Left ventricle myocardium inferior (tissue), 1 donor: ENCODE data around the gene SOCS7. TPM values are rescaled to one million over a fixed set of nuclear protein-coding genes. Genes with fewer than 3 reads are reported as not detected.
A peak's percentile ranks its signal among the peaks of the same experiment; 100 is the strongest.

Experiments used
- DNase-seq: peaks from one replicate; pipeline ENCODE4 v3.0.0-alpha.2; 2020
- H3K27ac ChIP-seq: fragments of 200-600 bp; replicated peaks from 2 replicates; pipeline ENCODE4 v1.8.0; 2021
- H3K27me3 ChIP-seq: fragments of 200-600 bp; 2 replicates; pipeline ENCODE4 v1.8.0; 2021; ENCODE audit warnings: low read depth
- H3K36me3 ChIP-seq: fragments of 200-600 bp; 2 replicates; pipeline ENCODE4 v1.8.0; 2021
- H3K4me1 ChIP-seq: fragments of 200-600 bp; 2 replicates; pipeline ENCODE4 v1.8.0; 2021
- H3K4me3 ChIP-seq: fragments of 200-600 bp; 2 replicates; pipeline ENCODE4 v1.8.0; 2021; ENCODE audit warnings: mild to moderate bottlenecking, moderate library complexity
- H3K9me3 ChIP-seq: fragments of 200-600 bp; replicated peaks from 2 replicates; pipeline ENCODE4 v1.8.0; 2021
- intact Hi-C: fragments of 100-400 bp; cut with micrococcal nuclease; formaldehyde crosslinking; loops from one replicate; pipeline ENCODE4 v1.11.0; 2022
- total RNA-seq: library from RNA; stranded (reverse); fragmentation: NEBNext Ultra II Directional; extraction: Animal tissue kit (Norgen Biotek cat#: 25700); gene quantifications from one replicate; pipeline ENCODE4 v1.2.1, GENCODE V29; 2021
- TF ChIP-seq, protein P1 (sequence below): fragments of 200-600 bp; IDR thresholded peaks from 2 replicates; pipeline ENCODE4 v1.8.0; 2021; ENCODE audit warnings: antibody characterized with exemption, mild to moderate bottlenecking, borderline replicate concordance
- donor health status: DM: no; HTN: yes; CAD: no; lungs with severe emphysema.

The SOCS7 gene
- total RNA-seq, 1 donor from 2014 or later = 13.2 TPM

DNA sequence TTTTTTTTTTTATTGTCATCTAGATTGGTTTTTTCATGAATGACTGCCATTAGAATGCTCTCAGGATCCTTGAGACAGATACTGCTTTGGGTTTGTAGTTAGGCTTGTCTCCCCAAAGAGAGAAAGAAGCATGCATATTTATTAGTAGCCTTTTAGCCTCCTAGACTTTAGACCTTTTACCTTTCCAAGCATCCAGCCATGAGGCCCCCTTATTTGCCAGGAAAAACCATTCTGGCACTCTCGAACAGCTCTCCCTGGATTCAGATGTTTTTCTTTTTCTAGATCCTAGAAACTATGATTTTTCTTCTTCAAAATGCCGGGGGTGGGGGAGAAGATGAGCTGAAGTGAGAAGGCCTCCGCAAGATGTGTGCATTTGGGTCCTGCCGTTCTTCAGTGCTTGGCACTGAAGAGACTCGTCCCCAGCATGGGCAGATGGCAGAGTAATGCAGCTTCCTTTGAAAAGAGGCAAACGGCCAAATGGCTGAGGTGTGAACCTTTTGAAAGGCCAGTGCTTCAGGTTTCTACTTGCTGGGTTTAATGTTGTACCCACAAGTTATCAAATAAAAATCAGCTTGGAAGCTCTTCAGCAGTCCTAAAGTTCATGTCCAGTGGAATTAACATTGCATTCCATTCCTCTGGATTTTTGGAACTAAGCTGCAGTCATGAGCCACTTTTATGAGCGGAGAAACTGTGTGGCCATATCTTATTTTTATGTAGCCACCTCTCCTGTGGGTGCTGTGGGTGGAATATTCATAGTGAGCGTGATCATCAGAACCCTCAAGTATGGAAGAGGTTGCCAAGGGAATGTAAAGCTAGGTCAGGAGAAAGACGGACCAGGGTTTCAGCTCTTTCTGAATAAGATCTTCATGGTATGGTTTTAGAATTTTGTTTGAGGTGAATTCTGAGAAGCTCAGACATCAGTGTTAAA, 7.2 kb downstream of the SOCS7 start:
- intact Hi-C loops = no loop called here
- H3K27me3 ChIP-seq = no peaks in the 10 kb centered on the region
- TF ChIP-seq, protein P1, sequence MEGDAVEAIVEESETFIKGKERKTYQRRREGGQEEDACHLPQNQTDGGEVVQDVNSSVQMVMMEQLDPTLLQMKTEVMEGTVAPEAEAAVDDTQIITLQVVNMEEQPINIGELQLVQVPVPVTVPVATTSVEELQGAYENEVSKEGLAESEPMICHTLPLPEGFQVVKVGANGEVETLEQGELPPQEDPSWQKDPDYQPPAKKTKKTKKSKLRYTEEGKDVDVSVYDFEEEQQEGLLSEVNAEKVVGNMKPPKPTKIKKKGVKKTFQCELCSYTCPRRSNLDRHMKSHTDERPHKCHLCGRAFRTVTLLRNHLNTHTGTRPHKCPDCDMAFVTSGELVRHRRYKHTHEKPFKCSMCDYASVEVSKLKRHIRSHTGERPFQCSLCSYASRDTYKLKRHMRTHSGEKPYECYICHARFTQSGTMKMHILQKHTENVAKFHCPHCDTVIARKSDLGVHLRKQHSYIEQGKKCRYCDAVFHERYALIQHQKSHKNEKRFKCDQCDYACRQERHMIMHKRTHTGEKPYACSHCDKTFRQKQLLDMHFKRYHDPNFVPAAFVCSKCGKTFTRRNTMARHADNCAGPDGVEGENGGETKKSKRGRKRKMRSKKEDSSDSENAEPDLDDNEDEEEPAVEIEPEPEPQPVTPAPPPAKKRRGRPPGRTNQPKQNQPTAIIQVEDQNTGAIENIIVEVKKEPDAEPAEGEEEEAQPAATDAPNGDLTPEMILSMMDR = no peak
- peaks cover 14% of the 10 kb centered on the region for H3K36me3 ChIP-seq
- H3K27ac ChIP-seq = peak overlapping the region; percentile 44
- H3K9me3 ChIP-seq = no peaks in the 10 kb centered on the region
- no peak overlapping the region for H3K4me3 ChIP-seq
- H3K4me1 ChIP-seq = peaks cover 76% of the 10 kb centered on the region
- no peak for DNase-seq

- Histone ChIP-seq H3K36me3 (peaks cover 39% of the 10 kb centered on the region), H3K27ac (no peak overlapping the region), H3K27me3 (no peaks in the 10 kb centered on the region), H3K4me1 (peaks cover 47% of the 10 kb centered on the region), H3K4me3 (no peak overlapping the region), H3K9me3 (no peaks in the 10 kb centered on the region)
- DNase-seq = no peak
- intact Hi-C loops = no loop called here
- TF ChIP-seq, protein P1 = no peak
Observed at GRCh38 chr17:38361694-38362465, 10.2 kb downstream of the SOCS7 start.

DNA sequence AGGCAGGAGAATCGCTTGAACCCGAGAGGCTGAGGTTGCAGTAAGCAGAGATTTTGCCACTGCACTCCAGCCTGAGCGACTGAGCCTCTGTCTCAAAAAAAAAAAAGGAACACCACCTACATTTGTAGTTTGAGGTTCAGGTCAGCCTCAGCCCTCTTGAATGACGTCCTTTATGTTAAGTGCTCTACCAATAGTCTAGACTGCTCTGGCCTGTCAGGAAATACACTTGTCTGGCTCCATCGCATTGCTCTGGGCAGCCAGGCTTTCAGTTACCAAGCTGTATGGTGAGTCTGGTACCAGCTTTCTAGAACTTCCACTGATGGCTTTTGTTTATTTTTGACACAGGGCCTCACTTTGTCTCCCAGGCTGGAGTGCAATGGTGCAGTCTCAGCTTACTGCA, 11.4 kb downstream of the SOCS7 start:
- TF ChIP-seq, protein P1 = no peak
- Histone ChIP-seq H3K36me3 (peaks cover 49% of the 10 kb centered on the region), H3K27ac (no peak overlapping the region), H3K9me3 (no peaks in the 10 kb centered on the region), H3K27me3 (no peaks in the 10 kb centered on the region), H3K4me3 (no peak overlapping the region), H3K4me1 (peaks cover 36% of the 10 kb centered on the region)
- intact Hi-C loops = no loop called here
- DNase-seq = no peak

- intact Hi-C loops = no loop called here
- H3K9me3 ChIP-seq = no peaks in the 10 kb centered on the region
- no peak overlapping the region for H3K4me3 ChIP-seq
- peaks cover 65% of the 10 kb centered on the region for H3K36me3 ChIP-seq
- TF ChIP-seq, protein P1 = no peak
- DNase-seq = no peak
- no peaks in the 10 kb centered on the region for H3K27me3 ChIP-seq
- H3K27ac ChIP-seq = no peak overlapping the region
- peaks cover 30% of the 10 kb centered on the region for H3K4me1 ChIP-seq
Observed at GRCh38 chr17:38364741-38365140, 13.1 kb downstream of the SOCS7 start.

GRCh38 chr17:38369124-38369886, 17.7 kb downstream of the SOCS7 start:
- Histone ChIP-seq H3K36me3 (peaks cover 96% of the 10 kb centered on the region), H3K4me1 (peaks cover 11% of the 10 kb centered on the region), H3K27ac (no peak overlapping the region), H3K9me3 (no peaks in the 10 kb centered on the region), H3K4me3 (no peak overlapping the region), H3K27me3 (no peaks in the 10 kb centered on the region)
- intact Hi-C loops = no loop called here
- no peak for DNase-seq
- TF ChIP-seq, protein P1 = no peak
